IPS-18c (cell line): ENCODE data around the gene GALK1.
A peak's percentile ranks its signal among the peaks of the same experiment; 100 is the strongest.
"Not testable (repeated sequence)": the region's sequence is repeated elsewhere in the genome, so short reads cannot be mapped to it uniquely, and the experiment has no call there.

ENCODE experiments used
- H3K4me3 ChIP-seq: 2 replicates; pipeline ENCODE4 v1.7.0; 2013; ENCODE audit warnings: low read depth, mild to moderate bottlenecking, low read length, moderate library complexity; ENCODE audit not compliant: insufficient read depth
- H3K9me3 ChIP-seq: one replicate; pipeline ENCODE4 v1.6.1; 2013; ENCODE audit warnings: mild to moderate bottlenecking, low read length, moderate library complexity; ENCODE audit not compliant: control insufficient read depth, insufficient read depth

The GALK1 gene

DNA sequence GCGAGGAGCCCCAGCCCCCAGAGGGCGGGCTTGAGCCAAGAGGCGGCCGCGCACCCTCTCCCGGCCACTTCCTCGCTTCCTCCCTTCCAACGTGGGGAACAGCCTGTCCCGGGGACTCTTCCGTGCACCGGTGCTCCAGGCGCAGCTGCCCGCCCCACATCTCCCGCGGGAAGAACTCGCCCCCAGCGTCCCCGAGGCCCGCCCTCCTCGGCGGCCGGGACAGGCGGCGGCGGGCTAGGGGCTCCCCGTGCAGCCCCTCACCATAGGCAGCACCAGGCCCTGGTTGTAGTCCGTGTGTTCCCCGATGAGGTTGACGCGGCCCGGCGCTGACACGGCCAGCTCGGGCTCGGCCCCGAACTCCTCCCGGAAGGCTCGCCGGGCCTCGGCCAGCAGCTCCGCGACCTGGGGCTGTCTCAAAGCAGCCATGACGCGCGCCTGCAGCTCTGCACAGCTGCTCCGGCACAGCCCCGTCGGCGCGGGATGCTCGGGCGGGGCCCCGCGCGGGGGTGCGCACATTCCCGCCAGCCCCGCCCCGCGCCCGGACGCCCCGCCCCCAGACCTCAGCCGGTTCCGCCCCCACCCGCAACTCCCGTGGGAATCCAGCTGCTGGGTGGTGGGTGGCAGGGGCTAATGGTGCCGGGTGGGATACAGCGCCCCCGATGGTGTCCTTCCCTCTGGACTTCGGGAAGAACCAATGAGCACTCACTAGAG is at the start of gene GALK1:
GALK1 (minus strand) TSS at position 482 of the 711 bp plus-strand sequence; CDS start at position 426, 56 bp downstream.
- no peaks in the 10 kb centered on the region for H3K9me3 ChIP-seq

DNA sequence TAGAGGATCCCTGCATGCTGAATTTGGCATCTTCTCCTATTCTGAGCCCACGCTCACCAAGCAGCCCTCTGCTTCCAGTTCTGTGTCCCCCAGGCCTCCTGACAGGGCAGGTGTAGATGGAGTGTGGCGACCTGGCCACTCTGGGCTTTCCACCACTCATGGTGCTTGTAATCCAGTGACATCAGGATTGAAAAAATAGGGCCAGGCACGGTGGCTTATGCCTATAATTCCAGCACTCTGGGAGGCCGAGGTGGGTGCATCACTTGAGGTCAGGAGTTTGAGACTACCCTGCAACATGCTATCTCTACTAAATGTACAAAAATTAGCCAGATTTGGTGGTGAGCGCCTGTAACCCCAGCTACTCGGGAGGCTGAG is 49.0 kb upstream of the GALK1 start:
- Histone ChIP-seq H3K4me3 (no peak overlapping the region), H3K9me3 (no peaks in the 10 kb centered on the region)

More for the DNA sequence above, at the start of gene GALK1:
- H3K4me3 ChIP-seq: peak within 1 kb of the TSS; percentile 75

DNA sequence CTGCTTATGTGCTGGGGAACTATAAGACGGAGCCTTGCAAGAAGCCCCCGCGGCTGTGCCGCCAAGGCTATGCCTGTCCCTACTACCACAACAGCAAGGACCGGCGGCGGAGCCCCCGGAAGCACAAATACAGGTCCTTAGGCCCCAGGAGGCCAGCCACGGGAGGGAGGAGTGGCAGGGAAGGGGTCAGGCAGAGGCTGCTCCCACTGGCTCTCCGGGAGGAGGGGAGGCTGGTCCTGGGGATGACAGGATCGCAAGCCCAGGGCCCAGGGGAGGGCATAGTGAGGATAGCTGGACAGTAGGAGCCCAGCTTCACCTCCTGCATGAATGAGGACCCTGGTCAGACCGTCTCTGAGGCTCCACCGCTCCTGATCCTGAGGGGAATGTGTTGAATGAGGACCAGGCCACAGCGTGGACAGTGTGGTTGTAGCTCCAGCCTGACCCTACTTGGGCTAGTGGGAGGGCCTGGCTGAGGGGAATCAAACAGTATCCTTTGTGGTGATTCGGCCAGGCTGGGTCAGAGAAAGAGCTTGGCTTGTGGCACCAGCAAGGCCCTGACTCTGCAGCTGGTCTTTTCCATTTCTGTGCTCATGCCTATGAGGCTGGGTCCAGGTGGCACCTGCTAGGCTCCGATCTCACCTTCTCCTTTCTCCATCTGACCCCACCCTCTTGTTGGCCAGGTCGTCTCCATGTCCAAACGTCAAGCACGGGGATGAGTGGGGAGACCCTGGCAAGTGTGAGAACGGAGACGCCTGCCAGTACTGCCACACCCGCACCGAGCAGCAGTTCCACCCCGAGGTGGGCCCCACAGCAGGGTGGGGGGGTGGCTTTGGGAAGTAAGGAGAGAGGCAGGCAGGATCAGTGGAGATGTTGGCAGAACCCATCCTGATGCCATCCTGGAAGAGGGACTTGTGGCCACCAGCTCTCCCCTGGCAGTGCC is 48.4 kb upstream of the GALK1 start:
- no peaks in the 10 kb centered on the region for H3K9me3 ChIP-seq
- H3K4me3 ChIP-seq: no peak overlapping the region

DNA sequence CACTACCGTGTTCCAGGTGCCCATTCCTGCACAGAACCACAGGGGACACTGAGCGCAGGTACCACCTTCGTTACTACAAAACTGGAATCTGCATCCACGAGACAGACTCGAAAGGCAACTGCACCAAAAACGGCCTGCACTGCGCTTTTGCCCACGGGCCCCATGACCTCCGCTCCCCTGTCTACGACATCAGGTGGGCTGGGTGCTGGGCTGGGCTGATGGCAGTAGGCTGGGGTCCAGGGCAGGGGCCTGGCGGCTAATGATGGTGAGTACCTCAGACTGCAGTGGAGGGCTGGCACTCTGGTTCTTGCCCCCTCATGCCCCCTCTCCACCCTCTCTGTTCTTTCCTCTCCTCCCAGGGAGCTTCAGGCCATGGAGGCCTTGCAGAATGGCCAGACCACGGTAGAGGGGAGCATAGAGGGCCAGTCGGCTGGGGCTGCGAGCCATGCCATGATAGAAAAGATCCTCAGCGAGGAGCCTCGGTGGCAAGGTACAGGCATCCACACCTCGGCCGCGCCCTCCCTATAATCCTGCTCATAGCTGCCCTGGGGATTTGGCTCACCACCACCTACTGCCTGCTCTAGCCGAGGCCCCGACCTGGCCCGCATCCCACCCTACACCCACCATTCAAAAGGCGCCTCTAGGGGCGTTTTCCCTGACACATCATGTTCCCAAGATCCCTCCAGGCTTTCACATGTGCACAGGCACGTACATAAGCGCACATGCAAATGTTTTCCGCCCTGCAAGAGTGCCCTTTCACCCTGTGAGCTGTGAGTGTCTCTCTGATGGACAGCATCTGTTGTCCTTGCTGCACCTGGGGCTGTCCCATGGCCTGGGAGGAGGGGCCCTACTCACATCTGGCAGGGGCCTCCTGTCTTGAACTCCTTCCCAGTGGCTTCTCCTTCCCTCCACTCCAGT is 47.4 kb upstream of the GALK1 start:
- no peak overlapping the region for H3K4me3 ChIP-seq
- H3K9me3 ChIP-seq: no peaks in the 10 kb centered on the region

DNA sequence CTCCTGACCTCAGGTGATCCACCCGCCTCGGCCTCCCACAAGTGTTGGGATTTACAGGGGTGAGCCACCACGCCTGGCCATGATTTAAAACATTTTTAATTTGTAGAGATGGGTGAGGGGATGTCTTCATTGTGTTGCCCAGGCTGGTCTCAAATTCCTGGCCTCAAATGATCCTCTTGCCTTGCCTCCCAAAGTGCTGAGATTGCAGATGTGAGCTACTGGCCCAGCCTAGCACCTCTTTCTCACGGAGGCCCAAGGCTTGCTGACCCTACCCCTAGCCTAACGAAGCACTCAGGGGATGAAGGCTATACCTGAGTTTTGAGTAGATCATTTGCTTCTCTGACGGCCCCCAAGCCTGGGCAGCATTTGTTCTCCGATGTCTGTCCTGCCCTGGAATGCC is 46.2 kb upstream of the GALK1 start:
- H3K4me3 ChIP-seq: no peak overlapping the region
- no peaks in the 10 kb centered on the region for H3K9me3 ChIP-seq

DNA sequence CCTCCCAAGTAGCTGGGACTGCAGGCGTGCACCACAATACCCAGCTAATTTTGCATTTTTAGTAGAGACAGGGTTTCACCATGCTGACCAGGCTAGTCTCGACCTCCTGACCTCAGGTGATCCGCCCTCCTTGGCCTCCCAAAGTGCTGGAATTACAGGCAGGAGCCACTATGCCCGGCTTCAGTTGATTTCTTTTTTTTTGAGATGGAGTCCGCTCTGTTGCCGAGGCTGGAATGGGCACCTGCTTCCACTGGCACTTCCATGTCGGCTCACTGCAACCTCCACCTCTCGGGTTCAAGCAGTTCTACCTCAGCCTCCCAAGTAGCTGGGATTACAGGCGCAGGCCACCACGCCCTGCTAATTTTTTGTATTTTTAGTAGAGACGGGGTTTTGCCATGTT is 45.8 kb upstream of the GALK1 start:
- H3K9me3 ChIP-seq, H3K4me3 ChIP-seq: not testable (repeated sequence)

DNA sequence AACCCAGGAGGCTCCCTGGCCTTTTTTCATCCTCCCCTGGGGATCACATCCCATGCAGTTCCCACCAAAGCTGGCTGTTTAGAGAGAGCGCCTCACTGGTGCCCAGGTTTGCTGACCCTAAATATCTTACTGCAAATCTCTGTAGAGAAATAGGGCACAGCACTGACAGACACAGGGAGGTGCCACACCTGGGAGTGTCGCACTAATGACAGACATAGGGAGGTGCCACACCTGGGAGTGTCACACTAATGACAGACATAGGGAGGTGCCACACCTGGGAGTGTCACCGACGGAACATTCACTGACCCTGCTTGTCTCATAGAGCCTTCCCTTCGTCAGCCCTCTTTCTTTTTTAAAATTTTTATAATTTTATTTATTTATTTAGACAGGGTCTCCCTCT is 45.2 kb upstream of the GALK1 start:
- Histone ChIP-seq H3K9me3 (no peaks in the 10 kb centered on the region), H3K4me3 (no peak overlapping the region)

DNA sequence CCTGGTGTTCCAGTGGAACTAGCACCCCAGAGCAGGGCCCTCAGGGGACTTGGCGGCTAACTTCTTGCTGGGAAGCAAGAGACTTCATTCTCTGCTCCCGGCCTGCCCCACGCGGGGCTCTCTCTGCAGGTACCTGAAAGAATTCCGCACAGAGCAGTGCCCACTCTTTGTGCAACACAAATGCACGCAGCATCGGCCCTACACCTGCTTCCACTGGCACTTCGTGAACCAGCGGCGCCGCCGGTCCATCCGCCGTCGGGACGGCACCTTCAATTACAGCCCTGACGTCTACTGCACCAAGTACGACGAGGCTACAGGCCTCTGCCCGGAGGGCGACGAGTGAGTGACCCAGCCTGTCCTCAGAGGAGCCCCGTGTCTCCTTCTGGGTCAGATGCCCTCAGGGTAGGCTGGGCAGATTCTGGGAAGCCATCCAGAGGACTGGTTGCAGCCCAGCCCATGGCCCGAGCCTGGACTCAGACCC is 44.7 kb upstream of the GALK1 start:
- Histone ChIP-seq H3K9me3 (no peaks in the 10 kb centered on the region), H3K4me3 (no peak overlapping the region)

DNA sequence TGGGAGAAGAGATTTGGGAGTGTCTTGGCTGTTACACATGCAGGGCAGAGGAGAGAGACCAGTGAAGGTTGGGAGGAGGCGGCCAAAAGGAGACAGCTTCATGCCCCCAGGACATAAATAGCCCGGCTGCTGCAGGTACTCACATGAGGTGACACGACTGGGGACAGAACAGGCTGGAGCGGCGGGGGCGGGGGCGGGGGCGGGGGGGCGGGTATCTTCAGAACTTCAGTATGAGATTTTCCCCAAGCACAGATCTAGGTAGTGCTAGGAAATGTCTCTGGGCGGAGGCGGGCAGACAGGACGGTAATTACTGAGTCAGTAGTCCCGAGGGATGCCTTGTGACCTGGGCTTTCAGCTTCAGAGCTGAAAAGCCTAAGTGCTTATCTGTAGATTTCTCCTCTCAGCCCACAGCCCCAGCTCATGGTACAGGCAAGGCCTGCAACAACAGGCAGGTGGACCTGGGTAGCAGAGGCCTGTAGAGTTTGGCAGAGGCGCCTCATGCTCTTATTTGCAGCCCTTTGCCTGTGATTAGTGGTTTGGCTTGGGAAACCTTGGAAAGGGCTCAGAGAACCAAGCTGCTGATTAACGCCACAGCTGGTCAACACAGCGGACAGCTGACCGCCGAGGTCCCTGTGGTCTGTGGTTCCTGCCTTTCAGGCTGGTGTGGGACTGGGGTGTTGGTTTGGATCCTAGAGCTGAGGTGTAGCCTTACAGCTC is 44.1 kb upstream of the GALK1 start:
- Histone ChIP-seq H3K4me3 (no peak overlapping the region), H3K9me3 (no peaks in the 10 kb centered on the region)

DNA sequence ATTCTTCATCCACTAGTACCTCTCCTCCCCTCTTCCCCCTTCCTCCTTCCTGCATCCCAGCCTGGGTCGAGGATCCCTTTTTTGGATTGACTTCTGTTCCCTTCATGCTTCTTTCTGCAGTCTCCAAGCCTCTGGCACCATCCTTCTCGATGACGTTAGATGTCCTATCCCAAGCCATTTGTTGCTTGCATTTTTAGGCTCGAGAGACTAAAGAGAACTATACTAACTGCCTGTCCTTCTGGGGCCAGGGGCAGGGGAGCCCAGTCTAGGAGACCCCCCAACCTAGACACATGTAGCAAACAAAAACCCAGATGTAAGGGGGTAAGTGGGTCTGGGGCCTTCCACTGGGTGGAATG is 43.5 kb upstream of the GALK1 start:
- H3K4me3 ChIP-seq: no peak overlapping the region
- H3K9me3 ChIP-seq: no peaks in the 10 kb centered on the region

DNA sequence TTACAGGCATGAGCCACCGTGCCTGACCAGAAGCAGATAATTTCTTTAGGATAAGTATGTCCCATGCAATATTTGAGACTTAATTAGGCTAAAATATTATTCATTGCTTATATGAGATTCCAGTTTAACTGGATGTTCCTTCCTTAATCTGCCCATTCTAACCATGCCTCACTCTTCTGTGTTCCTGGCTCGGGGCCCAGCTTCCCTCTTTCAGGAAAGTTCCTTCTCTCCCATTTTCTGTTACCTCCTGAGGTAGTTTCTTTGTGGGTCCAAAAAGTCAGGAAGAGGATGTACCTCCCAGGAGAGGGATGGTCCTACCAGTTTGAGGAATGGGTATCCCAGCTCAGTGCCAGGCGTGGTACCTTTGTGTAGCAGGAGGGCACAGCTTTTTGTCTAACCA is 42.9 kb upstream of the GALK1 start:
- no peaks in the 10 kb centered on the region for H3K9me3 ChIP-seq

DNA sequence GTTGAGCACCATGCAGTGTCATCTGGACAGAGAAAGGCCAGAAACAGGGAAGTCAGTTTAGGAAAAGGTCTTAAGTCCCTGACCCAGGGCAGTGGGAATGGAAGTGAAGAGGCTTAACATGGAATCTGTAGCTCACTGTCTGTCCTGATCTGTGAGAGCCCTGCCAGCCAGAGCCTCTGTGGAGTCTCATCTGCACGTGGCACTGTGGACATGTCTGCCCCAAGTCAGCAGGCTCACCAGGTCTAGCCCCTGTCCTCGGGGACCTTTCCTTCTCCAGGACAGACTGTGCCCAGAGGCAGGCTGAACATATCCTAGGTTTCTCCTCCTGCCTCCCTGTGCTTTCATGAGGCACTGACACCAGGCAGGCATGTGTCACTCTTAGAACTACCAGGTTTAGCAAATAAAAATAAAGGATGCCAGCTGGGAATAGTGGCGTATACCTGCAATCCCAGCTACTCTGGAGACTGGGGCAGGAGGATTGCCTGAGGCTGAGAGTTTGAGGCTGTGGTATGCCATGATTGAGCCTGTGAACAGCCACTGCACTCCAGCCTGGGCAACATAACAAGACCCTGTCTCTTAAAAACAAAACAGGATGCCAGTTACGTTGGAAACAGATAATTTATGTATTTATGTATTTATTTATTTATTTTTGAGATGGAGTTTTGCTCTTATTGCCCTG is 42.0 kb upstream of the GALK1 start:
- Histone ChIP-seq H3K9me3 (no peaks in the 10 kb centered on the region), H3K4me3 (no peak overlapping the region)

More for the DNA sequence above, 42.9 kb upstream of the GALK1 start:
- H3K4me3 ChIP-seq: no peak overlapping the region

DNA sequence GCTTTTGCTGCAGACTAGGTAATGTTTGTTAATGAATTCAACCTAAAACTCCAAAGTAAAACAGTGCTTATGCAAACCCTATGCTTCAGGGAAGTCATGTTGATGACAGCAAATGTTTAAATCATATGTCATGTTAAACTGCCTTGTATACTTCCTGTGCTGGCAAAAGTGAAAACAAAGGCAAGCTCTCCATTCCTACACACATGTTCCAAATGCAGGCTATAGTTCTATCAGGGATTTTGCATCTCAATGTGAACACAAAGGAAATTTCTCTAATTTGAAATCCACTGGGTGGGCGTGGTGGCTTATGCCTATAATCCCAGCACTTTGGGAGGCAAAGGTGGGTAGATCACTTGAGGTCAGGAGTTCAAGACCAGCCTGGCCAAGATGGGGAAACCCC is 38.9 kb upstream of the GALK1 start:
- no peak overlapping the region for H3K4me3 ChIP-seq
- no peaks in the 10 kb centered on the region for H3K9me3 ChIP-seq

DNA sequence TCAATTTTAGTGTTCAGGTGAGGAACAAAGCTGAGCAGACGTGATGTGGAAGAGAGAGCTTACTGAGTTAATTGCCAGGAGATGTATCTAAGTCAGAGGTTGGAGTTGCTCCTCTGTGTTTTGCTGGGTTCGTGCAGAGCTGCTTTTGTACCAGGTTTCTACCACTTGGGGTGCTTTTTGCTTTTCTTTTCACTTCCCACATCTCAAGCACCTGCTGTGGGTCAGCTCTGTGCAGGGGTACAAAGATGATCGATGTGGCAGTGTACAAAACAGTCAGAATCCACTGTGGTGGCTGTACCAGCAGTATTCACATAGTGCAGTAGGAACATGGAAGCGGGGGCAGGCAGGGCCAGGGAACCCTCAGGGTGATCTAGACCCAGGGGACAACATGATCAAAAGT is 34.4 kb upstream of the GALK1 start:
- Histone ChIP-seq H3K4me3 (no peak overlapping the region), H3K9me3 (no peaks in the 10 kb centered on the region)

DNA sequence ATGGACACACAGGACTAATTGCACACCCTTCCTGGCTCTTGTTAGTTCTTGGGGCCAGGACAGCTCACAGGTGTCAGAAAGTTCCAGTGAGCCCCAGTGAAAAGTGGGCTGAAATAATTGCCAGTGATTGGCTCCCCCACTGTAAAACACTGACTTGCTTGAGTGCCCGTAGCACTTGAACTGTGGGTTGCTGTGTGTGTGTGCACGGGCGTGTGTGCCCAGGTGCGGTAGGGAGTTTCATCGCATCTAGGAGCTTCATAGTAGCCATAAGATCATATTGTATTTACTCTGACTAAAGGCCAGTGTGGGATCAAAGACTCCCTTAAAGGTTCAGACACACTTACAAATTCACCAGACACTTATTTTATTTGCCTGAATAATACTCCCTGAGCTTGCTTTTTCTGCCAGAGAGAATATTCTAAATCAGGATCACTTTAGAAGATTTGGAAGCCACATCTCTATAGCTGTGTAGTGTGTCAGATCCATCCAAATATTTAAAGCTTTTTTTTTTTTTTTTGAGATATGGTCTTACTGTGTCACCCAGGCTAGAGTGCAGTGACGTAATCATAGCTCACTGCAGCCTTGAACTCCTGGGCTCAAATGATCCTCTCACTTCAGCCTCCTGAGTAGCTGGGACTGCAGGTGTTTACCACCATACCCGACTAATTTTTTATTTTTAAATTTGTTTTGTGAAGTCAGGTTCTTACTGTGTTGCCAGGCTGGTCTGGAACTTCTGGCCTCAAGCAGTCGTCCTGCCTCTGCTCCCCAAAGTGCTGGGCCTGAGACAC is 31.0 kb upstream of the GALK1 start:
- no peaks in the 10 kb centered on the region for H3K9me3 ChIP-seq

DNA sequence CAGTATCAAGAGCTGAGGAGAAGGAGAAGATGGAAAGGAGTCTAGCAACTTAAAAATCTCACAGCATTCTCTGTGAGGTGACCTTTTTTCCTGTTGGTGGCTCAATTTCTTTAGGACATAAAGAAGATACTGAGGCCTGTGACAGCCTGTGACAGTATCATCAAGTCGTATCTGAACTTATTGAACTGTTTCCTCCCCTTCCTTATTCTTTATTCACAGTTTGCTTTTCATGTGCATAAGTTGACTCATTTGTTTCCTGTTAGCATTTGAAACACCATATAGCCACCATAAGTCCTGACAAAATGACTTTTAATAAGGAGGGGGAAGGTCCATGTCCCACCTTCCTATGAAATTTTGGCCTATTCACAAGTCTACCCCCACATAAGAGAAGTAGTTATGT is 28.5 kb upstream of the GALK1 start:
- H3K4me3 ChIP-seq: no peak overlapping the region
- H3K9me3 ChIP-seq: no peaks in the 10 kb centered on the region

More for the DNA sequence above, 31.0 kb upstream of the GALK1 start:
- no peak overlapping the region for H3K4me3 ChIP-seq
